ENCODE results near the gene CNN1.
"Not testable (repeated sequence)": the region's sequence is repeated elsewhere in the genome, so short reads cannot be mapped to it uniquely, and the experiment has no call there.

The CNN1 gene

GRCh38 chr19:11534948-11535347 lies 3.7 kb upstream of the CNN1 start:
- DNase-seq, result no peak

DNA sequence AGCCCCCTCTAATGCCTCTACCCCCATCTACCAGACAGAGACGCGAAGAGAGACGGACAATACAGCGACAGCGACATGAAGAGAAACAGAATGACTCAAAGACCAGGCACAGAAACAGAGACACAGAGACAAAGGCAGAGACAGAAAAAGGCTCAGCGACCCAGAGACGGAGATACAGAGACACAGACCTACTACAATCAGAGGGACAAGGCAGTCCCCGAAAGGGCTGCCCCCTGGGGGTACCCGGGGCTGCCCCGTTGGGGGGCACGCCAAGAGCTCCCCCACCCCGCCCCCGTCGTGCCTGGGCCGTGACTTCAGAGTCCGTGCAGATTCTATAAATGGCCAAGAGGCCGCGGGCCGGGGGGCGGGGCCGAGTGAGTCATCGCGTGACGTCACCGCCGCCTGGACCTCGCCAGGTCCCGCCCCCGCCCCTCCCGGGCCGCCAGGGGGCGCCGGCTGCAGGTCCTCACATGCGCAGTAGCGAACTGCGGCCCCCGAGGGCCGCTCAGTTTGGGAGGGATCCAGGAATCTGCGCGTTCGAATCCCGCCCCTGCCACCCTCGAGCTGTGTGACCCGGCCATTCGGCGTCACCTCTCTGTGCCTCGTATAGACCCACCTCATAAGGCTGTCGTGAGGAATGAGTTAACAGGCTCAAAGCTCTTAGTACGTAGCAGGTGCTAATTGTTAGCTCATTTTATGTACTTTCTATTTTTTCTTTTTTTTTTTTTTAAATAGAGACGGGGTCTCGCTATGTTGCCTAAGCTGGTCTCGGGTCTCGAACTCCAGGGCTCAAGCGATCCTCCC lies 2.7 kb upstream of the CNN1 start:
- peak; percentile 42 to 69 (median 64) for DNase-seq

DNA sequence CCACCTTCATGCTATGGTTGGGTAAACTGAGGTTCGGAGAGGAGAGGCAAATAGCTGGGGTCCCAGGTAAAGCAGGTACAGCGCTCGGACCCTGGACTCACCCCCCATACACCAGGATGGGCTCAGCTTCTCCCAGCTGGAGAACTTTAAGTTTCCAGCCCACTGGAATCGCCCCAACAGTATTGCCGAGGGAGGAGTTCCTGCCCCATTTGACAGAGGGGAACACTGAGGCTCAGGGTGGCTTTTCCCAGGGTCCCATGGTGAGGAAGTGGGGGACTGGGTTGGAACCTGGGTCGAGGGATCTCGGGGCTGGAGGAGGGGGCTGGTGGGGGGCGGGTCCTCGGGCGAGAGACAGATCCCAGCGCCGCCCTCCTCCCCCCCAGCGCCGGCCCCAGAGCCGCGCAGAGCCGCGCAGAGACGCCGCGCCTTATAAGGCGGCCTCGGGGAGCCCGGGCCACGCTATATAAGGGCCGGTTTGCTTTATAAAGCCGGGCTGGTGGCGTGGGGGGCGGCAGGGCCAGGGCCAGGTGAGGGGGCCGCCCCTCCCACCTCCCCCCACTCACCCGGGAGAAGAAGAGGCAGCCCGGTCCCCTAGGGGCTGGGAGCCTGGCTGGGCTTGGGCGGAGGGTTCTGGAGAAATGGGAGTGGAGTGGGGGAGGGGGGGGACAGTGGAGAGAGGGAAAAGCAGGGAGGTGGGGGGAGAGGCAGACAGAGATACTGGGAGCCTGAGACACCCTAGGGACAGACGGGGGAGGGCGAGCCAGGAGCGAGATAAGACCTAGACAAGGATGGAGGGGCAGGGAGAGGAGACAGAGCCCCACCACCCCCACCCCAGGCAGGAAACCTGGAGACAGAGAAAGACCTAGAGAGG lies 1.1 kb downstream of the CNN1 start:
- no peak for DNase-seq

DNA sequence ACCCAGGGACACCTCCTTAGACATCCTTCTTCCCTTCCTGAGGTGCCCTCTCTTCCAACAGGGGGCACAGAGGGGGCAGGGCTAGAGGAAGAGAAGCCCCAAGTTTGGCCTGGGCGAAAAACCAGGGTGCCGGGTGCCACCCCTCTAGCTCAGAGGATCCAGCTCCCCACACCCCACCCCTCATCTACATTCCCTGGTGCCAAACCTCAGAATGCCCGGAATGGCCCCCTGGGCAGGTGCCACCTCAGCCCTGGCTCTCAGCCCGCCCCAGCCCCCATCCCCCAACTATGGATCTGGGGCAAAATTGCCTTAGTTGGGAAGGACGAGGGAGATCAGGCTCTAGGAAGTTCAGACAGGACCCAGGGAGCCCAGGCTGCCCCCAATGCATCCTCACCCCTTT lies 2.0 kb downstream of the CNN1 start:
- DNase-seq, result no peak

DNA sequence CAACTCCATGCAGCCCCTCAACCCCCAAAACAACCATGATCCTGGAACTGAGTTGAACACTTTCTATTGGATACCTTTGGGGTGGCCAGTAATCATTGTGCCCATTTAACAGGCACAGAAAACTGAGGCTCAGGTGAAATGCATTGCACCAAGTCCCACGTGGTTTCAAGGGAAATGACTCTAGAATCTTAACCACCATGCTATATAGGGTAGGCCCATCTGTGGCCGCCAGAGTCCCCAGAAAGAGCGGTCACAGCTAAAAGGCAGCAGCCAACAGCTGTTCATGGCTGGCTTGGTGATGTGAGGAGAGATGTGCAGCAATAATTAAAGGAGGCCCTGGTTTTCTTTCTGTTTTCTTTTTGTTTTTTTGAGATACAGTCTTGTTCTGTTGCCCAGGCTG lies 2.6 kb downstream of the CNN1 start:
- DNase-seq, result no peak

DNA sequence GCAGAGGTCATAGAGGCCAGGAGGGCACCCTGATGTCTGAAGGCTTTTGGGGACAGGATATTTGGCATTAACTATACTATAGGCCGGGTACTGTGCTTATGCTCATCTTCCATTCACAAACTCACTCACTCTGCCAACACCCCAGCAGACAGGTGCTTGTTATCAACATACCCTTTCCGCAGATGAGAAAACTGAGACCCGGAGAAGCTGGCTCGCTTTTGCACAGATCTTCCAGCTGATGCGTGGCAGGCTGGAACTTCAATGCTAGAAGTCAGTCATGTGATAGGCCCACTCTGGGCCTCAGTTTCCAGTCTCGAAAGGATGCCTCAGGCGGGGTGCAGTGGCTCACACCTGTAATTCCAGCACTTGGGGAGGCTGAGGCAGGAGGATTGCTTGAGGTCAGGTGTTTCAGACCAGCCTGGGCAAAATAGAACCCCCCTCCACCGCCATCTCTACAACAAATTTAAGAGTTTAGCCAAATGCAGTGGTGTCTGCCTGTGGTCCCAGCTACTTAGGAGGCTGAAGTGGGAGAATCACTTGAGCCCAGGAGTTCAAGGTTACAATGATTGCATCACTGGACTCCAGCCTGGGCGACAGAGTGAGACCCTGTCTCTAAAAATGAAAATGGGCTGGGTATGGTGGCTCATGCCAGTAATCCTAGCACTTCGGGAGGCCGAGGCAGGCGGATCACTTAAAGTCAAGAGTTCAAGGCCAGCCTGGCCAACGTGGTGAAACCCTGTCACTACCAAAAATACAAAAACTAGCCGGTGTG lies 9.5 kb downstream of the CNN1 start:
- DNase-seq, result no peak

GRCh38 chr19:11549386-11549953 lies 10.8 kb downstream of the CNN1 start:
- no peak for DNase-seq

- no peak for DNase-seq
These were observed 11.6 kb downstream of the CNN1 start for GRCh38 chr19:11550265-11550664.

DNA sequence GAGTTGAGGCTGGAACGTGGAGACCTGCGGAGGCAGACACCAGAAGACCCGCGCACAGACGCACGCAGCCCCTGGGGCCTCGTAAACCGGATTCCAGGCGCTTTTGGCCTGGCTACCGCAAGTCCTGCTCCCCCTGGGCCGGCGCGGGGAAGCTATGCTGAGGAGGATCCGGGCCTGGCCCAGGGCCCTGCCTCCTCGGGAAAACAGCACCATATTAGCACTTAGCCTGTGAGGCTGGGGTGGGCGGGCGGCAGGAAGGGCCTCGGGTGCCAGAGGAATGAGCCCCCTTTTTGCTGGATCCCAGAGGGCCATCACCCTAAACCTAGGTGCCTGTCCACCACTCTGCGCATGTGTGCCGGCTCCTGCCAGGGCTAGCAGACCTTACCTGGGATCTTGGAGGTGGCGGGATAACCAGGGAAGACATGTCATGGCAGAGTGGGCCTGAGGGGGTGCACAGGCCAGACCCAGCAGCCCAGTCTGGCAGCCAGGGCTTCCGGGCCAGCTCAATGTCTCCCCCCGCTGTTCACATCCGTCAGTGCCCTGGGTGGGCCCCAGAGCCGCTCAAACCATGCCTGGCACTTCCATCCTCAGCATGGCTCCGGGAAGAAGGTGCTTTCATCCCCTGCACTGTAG lies 13.1 kb downstream of the CNN1 start:
- DNase-seq, result no peak

DNA sequence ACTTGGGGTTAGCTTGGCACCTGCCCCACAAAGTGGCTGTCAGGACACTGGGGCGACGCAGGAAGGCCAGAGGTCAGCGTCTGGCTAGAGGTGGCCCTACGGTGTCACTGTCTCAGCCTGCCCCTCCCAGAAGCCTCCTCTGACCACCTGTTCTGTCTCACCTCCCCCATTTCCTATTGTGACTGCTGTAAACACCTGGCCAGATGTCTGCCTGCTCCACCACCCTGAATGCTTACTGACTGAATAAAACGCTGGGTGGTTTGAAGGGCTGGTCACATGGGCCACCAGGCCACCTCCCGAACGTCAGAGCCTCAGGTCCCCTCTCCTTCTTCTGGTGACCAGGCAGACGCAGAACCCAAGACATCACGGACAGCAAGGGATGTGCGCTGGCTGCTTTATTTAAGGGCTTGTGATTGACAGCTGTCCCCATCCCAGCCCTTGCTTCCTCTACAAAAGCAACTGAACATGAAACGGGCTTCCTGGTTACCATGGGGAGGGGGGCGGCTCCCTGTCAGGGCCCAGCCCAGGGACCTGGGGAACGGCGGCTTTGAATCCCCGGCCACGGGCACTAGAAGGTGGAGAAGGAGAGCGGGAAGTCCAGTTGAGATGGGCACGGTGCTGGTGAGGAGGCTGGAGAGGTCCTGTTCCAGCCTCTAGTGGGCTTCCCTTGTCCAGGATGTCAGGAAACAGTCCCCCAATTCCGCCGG lies 14.2 kb downstream of the CNN1 start:
- no peak for DNase-seq

DNA sequence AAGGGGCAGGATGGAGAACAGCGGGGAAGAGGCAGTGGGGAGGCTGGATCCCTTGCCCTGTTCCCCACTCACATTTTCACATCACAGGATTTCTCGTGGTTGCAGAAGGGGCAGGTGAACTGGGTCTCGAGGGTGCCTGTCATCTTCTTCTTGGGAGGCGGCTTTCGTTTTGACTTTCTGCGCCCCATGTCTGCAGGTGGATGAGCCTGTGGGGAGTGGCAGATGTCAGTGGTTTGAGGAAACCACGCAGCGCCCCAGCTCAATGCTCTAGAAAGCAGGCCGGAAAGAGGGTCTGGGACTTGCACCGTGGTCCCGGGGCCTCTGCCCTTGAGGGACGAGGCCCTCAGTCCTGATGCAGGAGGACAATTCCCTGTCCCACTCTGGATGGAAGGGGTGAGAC lies 15.5 kb downstream of the CNN1 start:
- DNase-seq, result no peak

GRCh38 chr19:11555246-11555645 lies 16.6 kb downstream of the CNN1 start:
- DNase-seq, result no peak

- no peak for DNase-seq
These were observed 18.2 kb downstream of the CNN1 start for GRCh38 chr19:11556634-11557420.

- DNase-seq, result peak; percentile 88 to 92 (median 90)
These were observed 20.5 kb downstream of the CNN1 start, which contains the start of gene ELOF1 for GRCh38 chr19:11558881-11559828. ELOF1 (minus strand) TSS chr19:11559230; CDS start chr19:11554347, 4,883 bp downstream.

GRCh38 chr19:11560404-11561051 lies 21.9 kb downstream of the CNN1 start:
- DNase-seq, result peak in 1 of 4 experiments; percentile 19

DNA sequence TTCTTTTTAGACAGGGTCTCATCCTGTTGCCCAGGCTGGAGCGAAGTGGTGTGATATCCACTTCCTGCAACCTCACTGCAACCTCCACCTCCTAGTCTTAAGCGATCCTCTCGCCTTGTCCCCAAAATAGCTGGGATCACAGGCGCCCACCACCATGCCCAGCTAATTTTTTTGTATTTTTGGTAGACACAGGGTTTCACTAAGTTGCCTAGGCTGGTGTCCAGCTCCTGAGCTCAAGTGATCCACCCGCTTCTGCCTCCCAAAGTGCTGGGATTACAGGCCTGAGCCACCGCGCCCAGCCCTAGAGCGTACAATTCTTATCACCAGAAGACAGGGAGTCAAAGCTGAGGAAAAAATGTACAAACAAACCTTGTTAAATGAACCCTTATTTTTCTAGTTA lies 24.9 kb downstream of the CNN1 start:
- no peak for DNase-seq

- DNase-seq, result not testable (repeated sequence)
These were observed 25.6 kb downstream of the CNN1 start for GRCh38 chr19:11564082-11564807.

GRCh38 chr19:11565649-11565980 lies 27.0 kb downstream of the CNN1 start:
- not testable (repeated sequence) for DNase-seq
